VCaP (cell line): ENCODE data around the gene TPK1.
"Not testable (repeated sequence)": the region's sequence is repeated elsewhere in the genome, so short reads cannot be mapped to it uniquely, and the experiment has no call there.

Source experiments
- H3K27ac ChIP-seq: fragments of 450-650 bp; 2 replicates; pipeline ENCODE4 v1.5.1; 2017
- TF ChIP-seq, protein P1 (sequence below): fragments of 450-650 bp; conservative IDR thresholded peaks from 2 replicates; pipeline ENCODE4 v1.5.1; 2017; ENCODE audit warnings: mild to moderate bottlenecking, moderate library complexity

TPK1 gene

DNA sequence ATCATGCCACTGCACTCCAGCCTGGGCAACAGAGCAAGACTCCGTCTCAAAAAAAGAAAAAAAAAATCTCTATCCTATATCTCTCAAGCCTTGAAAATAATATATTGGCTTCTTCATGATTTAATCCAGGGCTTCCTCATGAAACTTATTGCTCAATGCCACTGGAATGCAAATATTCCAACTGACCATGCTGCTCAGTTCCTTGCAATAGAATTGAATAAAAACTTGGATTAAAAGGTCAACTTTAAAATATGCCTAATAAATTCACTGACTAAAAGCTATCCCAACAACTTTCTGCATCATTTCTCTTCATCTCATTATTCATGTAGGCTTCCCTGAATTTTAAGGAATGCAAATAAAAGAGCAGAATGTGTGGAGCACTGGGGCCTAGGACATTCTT, 390.3 kb downstream of the TPK1 start:
- TF ChIP-seq, protein P1, sequence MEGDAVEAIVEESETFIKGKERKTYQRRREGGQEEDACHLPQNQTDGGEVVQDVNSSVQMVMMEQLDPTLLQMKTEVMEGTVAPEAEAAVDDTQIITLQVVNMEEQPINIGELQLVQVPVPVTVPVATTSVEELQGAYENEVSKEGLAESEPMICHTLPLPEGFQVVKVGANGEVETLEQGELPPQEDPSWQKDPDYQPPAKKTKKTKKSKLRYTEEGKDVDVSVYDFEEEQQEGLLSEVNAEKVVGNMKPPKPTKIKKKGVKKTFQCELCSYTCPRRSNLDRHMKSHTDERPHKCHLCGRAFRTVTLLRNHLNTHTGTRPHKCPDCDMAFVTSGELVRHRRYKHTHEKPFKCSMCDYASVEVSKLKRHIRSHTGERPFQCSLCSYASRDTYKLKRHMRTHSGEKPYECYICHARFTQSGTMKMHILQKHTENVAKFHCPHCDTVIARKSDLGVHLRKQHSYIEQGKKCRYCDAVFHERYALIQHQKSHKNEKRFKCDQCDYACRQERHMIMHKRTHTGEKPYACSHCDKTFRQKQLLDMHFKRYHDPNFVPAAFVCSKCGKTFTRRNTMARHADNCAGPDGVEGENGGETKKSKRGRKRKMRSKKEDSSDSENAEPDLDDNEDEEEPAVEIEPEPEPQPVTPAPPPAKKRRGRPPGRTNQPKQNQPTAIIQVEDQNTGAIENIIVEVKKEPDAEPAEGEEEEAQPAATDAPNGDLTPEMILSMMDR = no peak
- H3K27ac ChIP-seq = no peak overlapping the region

- H3K27ac ChIP-seq = peak overlapping the region; percentile 45
- TF ChIP-seq, protein P1 = no peak
These were observed 396.1 kb downstream of the TPK1 start for GRCh38 chr7:144439717-144440205.

GRCh38 chr7:144438759-144439158, 397.1 kb downstream of the TPK1 start:
- TF ChIP-seq, protein P1 = no peak
- H3K27ac ChIP-seq = peak overlapping the region; percentile 45

GRCh38 chr7:144437370-144438191, 398.3 kb downstream of the TPK1 start:
- H3K27ac ChIP-seq = no peak overlapping the region
- TF ChIP-seq, protein P1 = peak; percentile 82

- TF ChIP-seq, protein P1 = no peak
These were observed 399.4 kb downstream of the TPK1 start for GRCh38 chr7:144436500-144436899.

GRCh38 chr7:144428431-144428830, 407.4 kb downstream of the TPK1 start:
- TF ChIP-seq, protein P1 = no peak
- H3K27ac ChIP-seq = no peak overlapping the region

More at GRCh38 chr7:144436500-144436899, 399.4 kb downstream of the TPK1 start:
- no peak overlapping the region for H3K27ac ChIP-seq

- not testable (repeated sequence) for H3K27ac ChIP-seq
These were observed 408.3 kb downstream of the TPK1 start for GRCh38 chr7:144427539-144427938.

DNA sequence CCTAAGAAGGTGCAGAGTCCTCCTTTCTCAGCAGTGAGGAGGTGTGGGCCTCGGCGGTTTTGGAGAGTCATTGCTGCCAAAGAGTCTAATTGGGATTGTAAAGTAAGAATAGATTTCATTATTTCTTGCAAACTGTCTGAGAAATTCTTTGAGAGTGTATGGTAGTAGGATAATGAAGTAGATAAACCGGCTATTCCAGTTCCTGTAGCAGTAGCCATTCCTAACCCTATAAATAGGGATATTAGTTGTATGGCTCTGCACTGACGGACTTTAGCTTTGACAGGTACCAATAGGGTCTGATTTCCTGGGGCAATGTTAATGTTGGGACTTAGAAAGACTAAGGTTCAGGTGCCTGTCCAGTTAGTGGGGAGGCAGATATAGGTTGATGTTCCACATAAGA, 416.9 kb downstream of the TPK1 start:
- peak overlapping the region; percentile 31 for H3K27ac ChIP-seq
